GM21381 (cell line): ENCODE measurements around the gene KCTD2.

ENCODE experiments used
- ATAC-seq: cut with Tn5 transposase; IDR thresholded peaks from one replicate; pipeline ENCODE4 v1.9.1; 2021; ENCODE audit warnings: mild to moderate bottlenecking, moderate library complexity; ENCODE audit not compliant: unreplicated experiment

The KCTD2 gene

GRCh38 chr17:75075597-75076336 lies 28.7 kb downstream of the KCTD2 start:
- ATAC-seq, result no peak

- ATAC-seq, result no peak
These were observed 30.1 kb downstream of the KCTD2 start for GRCh38 chr17:75077072-75077495.

GRCh38 chr17:75077496-75078283 lies 30.7 kb downstream of the KCTD2 start:
- ATAC-seq, result no peak

- no peak for ATAC-seq
These were observed 31.4 kb downstream of the KCTD2 start for GRCh38 chr17:75078284-75079022.

GRCh38 chr17:75079023-75079373 lies 32.0 kb downstream of the KCTD2 start:
- no peak for ATAC-seq

GRCh38 chr17:75081611-75082540 lies 34.9 kb downstream of the KCTD2 start:
- no peak for ATAC-seq

GRCh38 chr17:75082683-75083082 lies 35.7 kb downstream of the KCTD2 start:
- ATAC-seq, result no peak

GRCh38 chr17:75084039-75084660 lies 37.1 kb downstream of the KCTD2 start:
- no peak for ATAC-seq

- no peak for ATAC-seq
These were observed 39.6 kb downstream of the KCTD2 start for GRCh38 chr17:75086496-75087181.

- ATAC-seq, result no peak
These were observed 40.1 kb downstream of the KCTD2 start for GRCh38 chr17:75087182-75087557.

GRCh38 chr17:75087558-75088453 lies 40.8 kb downstream of the KCTD2 start, which contains the start of gene SLC16A5:
Gene SLC16A5, plus strand, starts transcription at chr17:75087954. Its CDS starts 5,683 bp downstream, at chr17:75093637.
- peak; percentile 55 for ATAC-seq

- no peak for ATAC-seq
These were observed 41.7 kb downstream of the KCTD2 start for GRCh38 chr17:75088465-75089417.

GRCh38 chr17:75090871-75091854 lies 44.1 kb downstream of the KCTD2 start:
- ATAC-seq, result no peak

GRCh38 chr17:75091855-75092327 lies 44.9 kb downstream of the KCTD2 start:
- no peak for ATAC-seq

- ATAC-seq, result no peak
These were observed 46.6 kb downstream of the KCTD2 start for GRCh38 chr17:75093548-75094158.
